ENCODE measurements around the gene NTRK1. TPM values are rescaled to one million over a fixed set of nuclear protein-coding genes. Genes with fewer than 3 reads are reported as not detected.

The NTRK1 gene
- total RNA-seq, 6 experiments from 2014 or later, result not detected

DNA sequence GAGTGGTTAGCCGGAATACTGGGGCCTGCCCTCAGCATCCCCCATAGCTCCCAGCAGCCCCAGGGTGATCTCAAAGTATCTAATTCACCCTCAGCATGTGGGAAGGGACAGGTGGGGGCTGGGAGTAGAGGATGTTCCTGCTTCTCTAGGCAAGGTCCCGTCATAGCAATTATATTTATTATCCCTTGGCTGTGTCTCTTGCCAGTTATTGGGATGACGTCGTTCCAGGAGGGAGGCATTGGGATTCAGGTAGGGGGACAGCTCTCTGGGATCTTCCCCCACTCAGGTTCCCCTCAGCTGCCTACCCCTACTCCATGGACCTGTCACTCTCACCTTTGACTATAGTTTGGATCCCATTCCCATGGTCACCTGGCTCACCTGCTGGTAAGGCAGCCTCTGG is 21.0 kb downstream of the NTRK1 start:
- no peaks in the 10 kb centered on the region for H3K36me3 ChIP-seq
- no peak for TF ChIP-seq POLR2A (IDR thresholded peaks at IDR 0.05)
- TF ChIP-seq, protein P1, sequence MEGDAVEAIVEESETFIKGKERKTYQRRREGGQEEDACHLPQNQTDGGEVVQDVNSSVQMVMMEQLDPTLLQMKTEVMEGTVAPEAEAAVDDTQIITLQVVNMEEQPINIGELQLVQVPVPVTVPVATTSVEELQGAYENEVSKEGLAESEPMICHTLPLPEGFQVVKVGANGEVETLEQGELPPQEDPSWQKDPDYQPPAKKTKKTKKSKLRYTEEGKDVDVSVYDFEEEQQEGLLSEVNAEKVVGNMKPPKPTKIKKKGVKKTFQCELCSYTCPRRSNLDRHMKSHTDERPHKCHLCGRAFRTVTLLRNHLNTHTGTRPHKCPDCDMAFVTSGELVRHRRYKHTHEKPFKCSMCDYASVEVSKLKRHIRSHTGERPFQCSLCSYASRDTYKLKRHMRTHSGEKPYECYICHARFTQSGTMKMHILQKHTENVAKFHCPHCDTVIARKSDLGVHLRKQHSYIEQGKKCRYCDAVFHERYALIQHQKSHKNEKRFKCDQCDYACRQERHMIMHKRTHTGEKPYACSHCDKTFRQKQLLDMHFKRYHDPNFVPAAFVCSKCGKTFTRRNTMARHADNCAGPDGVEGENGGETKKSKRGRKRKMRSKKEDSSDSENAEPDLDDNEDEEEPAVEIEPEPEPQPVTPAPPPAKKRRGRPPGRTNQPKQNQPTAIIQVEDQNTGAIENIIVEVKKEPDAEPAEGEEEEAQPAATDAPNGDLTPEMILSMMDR (IDR thresholded peaks at IDR 0.05), result no peak
- intact Hi-C loops (cut with DNase I), result no loop called here
- no peak overlapping the region for H3K27ac ChIP-seq
- no peaks in the 10 kb centered on the region for H3K9me3 ChIP-seq
- H3K4me3 ChIP-seq, result no peak overlapping the region
- DNase-seq, result no peak
- ATAC-seq, result no peak
- H3K4me1 ChIP-seq, result no peaks in the 10 kb centered on the region
- WGBS (ENCODE audit: insufficient coverage, low coverage, low lambda C conversion rate, missing lambda C conversion rate), result 82% methylated on average over 3 of the region's 4 CpGs
- no peaks in the 10 kb centered on the region for H3K27me3 ChIP-seq

DNA sequence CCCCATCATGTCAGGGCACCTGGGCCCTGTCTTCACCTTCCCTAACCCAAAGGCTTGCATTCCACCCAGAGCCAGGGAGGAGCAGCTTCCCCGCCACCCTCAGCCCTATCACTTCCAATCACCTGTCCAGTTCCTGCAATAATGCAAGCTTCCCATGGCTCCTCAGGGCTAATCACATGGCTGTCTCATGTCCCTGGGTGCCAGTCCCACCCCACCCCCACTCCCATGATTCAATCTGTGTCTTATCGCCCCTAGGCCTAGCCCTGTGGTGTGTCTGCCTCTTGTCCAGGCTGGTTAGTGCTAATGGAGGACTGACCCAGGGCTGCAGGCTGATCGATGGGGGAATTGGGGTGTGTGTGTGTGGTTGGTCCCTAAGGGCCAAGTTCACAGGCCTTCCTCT is 21.9 kb downstream of the NTRK1 start:
- 52% methylated on average over 2 of the region's 3 CpGs for WGBS (ENCODE audit: insufficient coverage, low coverage, low lambda C conversion rate, missing lambda C conversion rate)
- no peak overlapping the region for H3K4me3 ChIP-seq
- H3K36me3 ChIP-seq, result no peaks in the 10 kb centered on the region
- no peaks in the 10 kb centered on the region for H3K9me3 ChIP-seq
- no peak overlapping the region for H3K27ac ChIP-seq
- DNase-seq, result no peak
- no peaks in the 10 kb centered on the region for H3K4me1 ChIP-seq
- intact Hi-C loops (cut with DNase I), result no loop called here
- no peaks in the 10 kb centered on the region for H3K27me3 ChIP-seq
- no peak for ATAC-seq
- TF ChIP-seq, protein P1 (IDR thresholded peaks at IDR 0.05), result no peak
- TF ChIP-seq POLR2A (IDR thresholded peaks at IDR 0.05), result no peak

DNA sequence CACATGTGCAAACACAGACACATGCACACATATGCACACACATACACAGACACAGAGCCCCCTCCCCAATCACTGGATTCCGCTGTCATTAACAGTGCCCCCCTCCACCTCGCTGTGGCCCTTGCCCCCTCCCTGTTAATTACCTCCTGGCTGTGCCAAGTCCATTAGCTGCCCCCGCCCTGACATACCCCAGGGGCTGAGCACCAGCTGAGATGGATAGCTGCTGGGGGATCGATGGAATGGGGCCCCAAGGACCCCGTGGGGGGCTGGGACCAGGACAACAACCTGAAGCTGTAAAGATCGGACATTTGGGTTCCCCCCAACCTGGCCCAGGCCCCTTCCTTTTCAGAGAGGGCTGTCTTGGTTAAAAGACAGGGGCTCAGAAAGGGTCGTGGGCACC is 23.3 kb downstream of the NTRK1 start:
- WGBS (ENCODE audit: insufficient coverage, low coverage, low lambda C conversion rate, missing lambda C conversion rate), result 40% methylated on average over 5 of the region's 7 CpGs
- no peak for DNase-seq
- Histone ChIP-seq H3K4me1 (no peaks in the 10 kb centered on the region), H3K9me3 (no peaks in the 10 kb centered on the region), H3K4me3 (no peak overlapping the region), H3K27me3 (no peaks in the 10 kb centered on the region), H3K36me3 (no peaks in the 10 kb centered on the region), H3K27ac (no peak overlapping the region)
- ATAC-seq, result no peak
- intact Hi-C loops (cut with DNase I), result no loop called here
- TF ChIP-seq POLR2A (IDR thresholded peaks at IDR 0.05), result no peak
- TF ChIP-seq, protein P1 (IDR thresholded peaks at IDR 0.05), result no peak

DNA sequence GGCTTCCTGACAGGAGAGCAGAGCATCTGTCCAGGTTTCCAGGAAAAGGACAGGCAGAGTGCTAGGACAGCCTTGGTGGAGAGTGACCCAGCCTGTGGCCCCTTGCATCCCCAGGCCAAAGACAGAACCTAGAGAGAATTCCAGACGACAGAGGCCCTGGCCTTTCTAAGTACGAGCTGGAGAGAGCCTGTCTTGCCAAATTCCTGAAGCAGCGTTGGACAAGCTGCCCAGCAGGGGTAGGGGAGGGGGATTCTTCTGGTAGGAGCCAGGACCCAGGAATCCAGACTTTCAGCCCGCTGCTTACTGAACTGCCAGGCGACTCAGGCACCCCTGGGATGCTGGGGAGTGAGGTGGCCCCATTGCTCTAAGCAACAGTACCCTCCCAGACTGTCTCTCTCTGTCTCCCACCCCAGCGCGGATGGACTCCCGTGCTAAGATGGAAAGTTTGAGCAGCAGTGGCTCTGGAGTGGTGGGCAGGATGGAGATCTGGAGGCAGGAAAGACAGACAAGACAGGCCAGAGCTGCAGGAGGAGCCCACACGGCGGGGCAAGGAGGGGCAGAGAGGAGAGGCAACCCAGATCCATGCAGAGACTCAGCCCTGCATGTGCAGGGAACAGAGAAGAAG is 24.0 kb downstream of the NTRK1 start:
- TF ChIP-seq POLR2A (IDR thresholded peaks at IDR 0.05), result no peak
- TF ChIP-seq, protein P1 (IDR thresholded peaks at IDR 0.05), result no peak
- 50% methylated on average over 8 of the region's 10 CpGs for WGBS (ENCODE audit: insufficient coverage, low coverage, low lambda C conversion rate, missing lambda C conversion rate)
- DNase-seq (no peak), ATAC-seq (no peak)
- H3K27me3 ChIP-seq, result no peaks in the 10 kb centered on the region
- no peaks in the 10 kb centered on the region for H3K36me3 ChIP-seq
- intact Hi-C loops (cut with DNase I), result no loop called here
- H3K27ac ChIP-seq, result no peak overlapping the region
- H3K9me3 ChIP-seq, result no peaks in the 10 kb centered on the region
- H3K4me3 ChIP-seq, result no peak overlapping the region
- H3K4me1 ChIP-seq, result no peaks in the 10 kb centered on the region

DNA sequence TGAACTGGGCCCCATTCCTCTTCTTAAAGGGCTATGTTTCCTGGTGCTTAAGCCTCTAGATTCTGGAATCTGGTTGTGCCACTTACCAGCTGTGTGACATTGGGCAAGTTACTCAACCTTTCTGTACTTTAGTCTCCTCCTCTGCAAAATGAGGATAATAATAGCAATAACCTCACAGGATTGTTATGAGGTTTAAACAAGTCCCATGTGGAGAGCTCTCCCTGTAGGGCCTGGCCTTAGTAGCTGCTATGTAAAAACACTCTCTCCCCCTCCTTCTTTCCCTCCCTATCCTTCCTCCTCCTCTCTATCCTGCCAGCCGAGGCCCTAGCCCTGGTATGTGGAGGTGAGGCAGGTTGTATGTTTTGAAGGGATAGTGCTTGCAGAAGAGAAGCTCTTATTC is 24.6 kb downstream of the NTRK1 start:
- DNase-seq, result no peak
- no peaks in the 10 kb centered on the region for H3K36me3 ChIP-seq
- no peak for ATAC-seq
- no peak overlapping the region for H3K4me3 ChIP-seq
- intact Hi-C loops (cut with DNase I), result no loop called here
- H3K27me3 ChIP-seq, result no peaks in the 10 kb centered on the region
- no peak overlapping the region for H3K27ac ChIP-seq
- H3K4me1 ChIP-seq, result no peaks in the 10 kb centered on the region
- WGBS (ENCODE audit: insufficient coverage, low coverage, low lambda C conversion rate, missing lambda C conversion rate), result 0% methylated on average over 1 of the region's 1 CpG
- H3K9me3 ChIP-seq, result no peaks in the 10 kb centered on the region
- TF ChIP-seq POLR2A (IDR thresholded peaks at IDR 0.05), result no peak
- TF ChIP-seq, protein P1 (IDR thresholded peaks at IDR 0.05), result no peak
